Measurements from ENCODE around the gene PTPN7. TPM values are rescaled to one million over a fixed set of nuclear protein-coding genes. Genes with fewer than 3 reads are reported as not detected.

Gene PTPN7
- total RNA-seq, 1 donor from 2014 or later = 303 TPM

GRCh38 chr1:202189918-202190715, 29.7 kb upstream of the PTPN7 start:
- intact Hi-C loops (cut with micrococcal nuclease) = loop anchor here (1.0 to 10.0 kb wide), 2 partner anchors 125 to 525 kb away; partner anchors contain the start of gene SYT2

GRCh38 chr1:202189001-202189790, 28.8 kb upstream of the PTPN7 start:
- intact Hi-C loops (cut with micrococcal nuclease) = loop anchor here (1.0 to 10.0 kb wide), 2 partner anchors 126 to 526 kb away; partner anchors contain the start of gene SYT2

- intact Hi-C loops (cut with micrococcal nuclease) = loop anchor here (10.0 kb wide), 1 partner anchor 527 kb away; the partner anchor contains the start of gene SYT2
Observed at GRCh38 chr1:202187697-202188407, 27.4 kb upstream of the PTPN7 start.

- intact Hi-C loops (cut with micrococcal nuclease) = loop anchor here (10.0 kb wide), 1 partner anchor 528 kb away; the partner anchor contains the start of gene SYT2
Observed at GRCh38 chr1:202187041-202187671, 26.8 kb upstream of the PTPN7 start.

- intact Hi-C loops (cut with micrococcal nuclease) = loop anchor here (10.0 kb wide), 1 partner anchor 528 kb away; the partner anchor contains the start of gene SYT2
Observed at GRCh38 chr1:202186327-202186726, 25.9 kb upstream of the PTPN7 start.

- intact Hi-C loops (cut with micrococcal nuclease) = loop anchor here (10.0 kb wide), 1 partner anchor 530 kb away; the partner anchor contains the start of gene SYT2
Observed at GRCh38 chr1:202184750-202185460, 24.5 kb upstream of the PTPN7 start.

- intact Hi-C loops (cut with micrococcal nuclease) = loop anchor here (10.0 kb wide), 1 partner anchor 533 kb away; the partner anchor contains the start of gene SYT2
Observed at GRCh38 chr1:202182040-202182877, 21.9 kb upstream of the PTPN7 start.

- intact Hi-C loops (cut with micrococcal nuclease) = loop anchor here (10.0 kb wide), 1 partner anchor 533 kb away; the partner anchor contains the start of gene SYT2
Observed at GRCh38 chr1:202181586-202181985, 21.2 kb upstream of the PTPN7 start.

GRCh38 chr1:202180751-202181139, 20.3 kb upstream of the PTPN7 start:
- intact Hi-C loops (cut with micrococcal nuclease) = loop anchor here (10.0 kb wide), 1 partner anchor 534 kb away; the partner anchor contains the start of gene SYT2

- intact Hi-C loops (cut with micrococcal nuclease) = loop anchor here (10.0 kb wide), 1 partner anchor 535 kb away; the partner anchor contains the start of gene SYT2
Observed at GRCh38 chr1:202179828-202180750, 19.7 kb upstream of the PTPN7 start.

GRCh38 chr1:202176949-202177927, 16.8 kb upstream of the PTPN7 start:
- intact Hi-C loops (cut with micrococcal nuclease) = no loop called here

GRCh38 chr1:202173993-202174392, 13.6 kb upstream of the PTPN7 start:
- intact Hi-C loops (cut with micrococcal nuclease) = no loop called here

GRCh38 chr1:202172015-202172355, 11.6 kb upstream of the PTPN7 start:
- intact Hi-C loops (cut with micrococcal nuclease) = no loop called here

GRCh38 chr1:202171292-202172014, 11.1 kb upstream of the PTPN7 start:
- intact Hi-C loops (cut with micrococcal nuclease) = no loop called here

- intact Hi-C loops (cut with micrococcal nuclease) = no loop called here
Observed at GRCh38 chr1:202170726-202171125, 10.3 kb upstream of the PTPN7 start.

GRCh38 chr1:202168861-202169260, 8.5 kb upstream of the PTPN7 start:
- intact Hi-C loops (cut with micrococcal nuclease) = loop anchor here (10.0 kb wide), 1 partner anchor 836 kb away; the partner anchor contains the start of gene TMEM183A

All from T-helper 2 cell treated with Interferon-gamma antibody and Interleukin-4, amounts not matched to agents 100 ng/mL and 5 ng/mL, for 36 hours (primary cell).